CD4-positive, alpha-beta memory T cell (primary cell): ENCODE data around the gene PIEZO1. TPM values are rescaled to one million over a fixed set of nuclear protein-coding genes. Genes with fewer than 3 reads are reported as not detected.

Experiments used
- CTCF ChIA-PET: fragments of 350-600 bp; sonication (Branson Sonifier 250); formaldehyde crosslinking; loops from one replicate; lab custom pipeline; 2021; ENCODE audit warnings: inconsistent platforms; ENCODE audit not compliant: partially characterized antibody; lab: Charles Lee
- POLR2A ChIA-PET: fragments of 350-600 bp; sonication (Branson Sonifier 250); formaldehyde crosslinking; loops from one replicate; lab custom pipeline; 2021; ENCODE audit not compliant: partially characterized antibody; lab: Charles Lee
- DNase-seq, 5 donors: peaks; one replicate each; pipeline versions ENCODE4 v3.0.0 to v3.0.0-alpha.2; 2020 to 2022; ENCODE audit warnings: mixed read lengths in 1 of 5
- H3K27ac ChIP-seq: one replicate; pipeline ENCODE4 v1.7.0; 2013; ENCODE audit warnings: low read depth, low read length
- H3K27me3 ChIP-seq: 2 replicates; pipeline ENCODE4 v1.7.0; 2013; ENCODE audit warnings: mild to moderate bottlenecking, low read length, moderate library complexity; ENCODE audit not compliant: insufficient read depth
- H3K36me3 ChIP-seq: 2 replicates; pipeline ENCODE4 v1.7.0; 2013; ENCODE audit warnings: mild to moderate bottlenecking, low read length, moderate library complexity; ENCODE audit not compliant: insufficient read depth
- H3K4me1 ChIP-seq: 2 replicates; pipeline ENCODE4 v1.7.0; 2013; ENCODE audit warnings: mild to moderate bottlenecking, low read length, moderate library complexity; ENCODE audit not compliant: insufficient read depth
- H3K4me3 ChIP-seq, 2 donors: one replicate each; pipeline ENCODE4 v1.7.0; 2013; ENCODE audit warnings: low read length in 2 of 2, mild to moderate bottlenecking in 1 of 2
- H3K9me3 ChIP-seq, 2 donors: one replicate each; pipeline ENCODE4 v1.7.0; 2013; ENCODE audit warnings: low read length in 2 of 2, control low read depth in 1 of 2; ENCODE audit not compliant: control insufficient read depth in 1 of 2
- H3K27ac Mint-ChIP-seq, 7 donors: one replicate each; pipeline ENCODE4 v1.8.0; 2020 to 2021; ENCODE audit warnings: mixed read lengths in 7 of 7, mild to moderate bottlenecking in 6 of 7, inconsistent platforms in 3 of 7, moderate library complexity in 3 of 7
- H3K27me3 Mint-ChIP-seq, 2 donors: one replicate each; pipeline ENCODE4 v1.8.0; 2020 to 2021; ENCODE audit warnings: mixed read lengths in 2 of 2
- H3K36me3 Mint-ChIP-seq, 2 donors: one replicate each; pipeline ENCODE4 v1.8.0; 2020 to 2021; ENCODE audit warnings: mixed read lengths in 2 of 2, inconsistent platforms in 1 of 2, mild to moderate bottlenecking in 1 of 2
- H3K4me1 Mint-ChIP-seq, 4 donors: one replicate each; pipeline ENCODE4 v1.8.0; 2020 to 2021; ENCODE audit warnings: mixed read lengths in 4 of 4, mild to moderate bottlenecking in 1 of 4
- H3K4me3 Mint-ChIP-seq, 8 donors: one replicate each; pipeline ENCODE4 v1.8.0; 2020 to 2021; ENCODE audit warnings: mixed read lengths in 8 of 8, mild to moderate bottlenecking in 7 of 8, moderate library complexity in 6 of 8, inconsistent platforms in 3 of 8
- H3K9me3 Mint-ChIP-seq, 8 donors: one replicate each; pipeline ENCODE4 v1.8.0; 2020 to 2021; ENCODE audit warnings: mixed read lengths in 8 of 8, mild to moderate bottlenecking in 5 of 8, inconsistent platforms in 3 of 8, moderate library complexity in 1 of 8
- intact Hi-C: fragments of 100-400 bp; cut with micrococcal nuclease; formaldehyde crosslinking; loops from one replicate; pipeline ENCODE4 v1.15.1; 2023
- polyA plus RNA-seq, 2 donors: library from polyadenylated mRNA; unstranded; fragments of 300-500 nt; fragmentation: Illumina TruSeq; gene quantifications; one replicate each; pipeline ENCODE4 v1.2.3, GENCODE V29; 2021
- total RNA-seq, 2 experiments: library from RNA; stranded (reverse); gene quantifications; one replicate each; pipeline ENCODE4 v1.2.3, GENCODE V29; 2021

The PIEZO1 gene
- total and polyA plus RNA-seq, 4 experiments from 2014 or later = 12.0 to 302 (median 171) TPM

GRCh38 chr16:88715312-88716190 lies 69.5 kb downstream of the PIEZO1 start:
- intact Hi-C loops = no loop called here
- Histone ChIP-seq H3K4me1 (no peaks in the 10 kb centered on the region), H3K4me3 (no peak overlapping the region), H3K9me3 (no peaks in the 10 kb centered on the region), H3K36me3 (peaks cover 63% of the 10 kb centered on the region), H3K27me3 (no peaks in the 10 kb centered on the region), H3K27ac (no peak overlapping the region)
- ChIA-PET POLR2A (interaction anchor here (0.7 to 1.5 kb wide), 4 partner anchors 8 to 68 kb away, joined by 3 to 4 read pairs (median 4); no protein-coding TSS in a partner anchor), CTCF (interaction anchor here (1.0 kb wide), 1 partner anchor 22 kb away, joined by 3 read pairs; no protein-coding TSS in a partner anchor)
- no peaks in the 10 kb centered on the region for H3K27me3 Mint-ChIP-seq
- H3K4me1 Mint-ChIP-seq = peaks cover 0 to 12% (median 5%) of the 10 kb centered on the region in 4 donors
- no peak overlapping the region for H3K27ac Mint-ChIP-seq
- no peak for DNase-seq
- H3K36me3 Mint-ChIP-seq = peaks cover 8 to 46% of the 10 kb centered on the region in 2 donors
- no peaks in the 10 kb centered on the region for H3K9me3 Mint-ChIP-seq
- H3K4me3 Mint-ChIP-seq = no peak overlapping the region

GRCh38 chr16:88714420-88715302 lies 70.4 kb downstream of the PIEZO1 start:
- DNase-seq = no peak
- H3K4me1 ChIP-seq = no peaks in the 10 kb centered on the region
- Mint-ChIP-seq H3K27me3 (no peaks in the 10 kb centered on the region), H3K27ac (no peak overlapping the region), H3K4me1 (peaks cover 0 to 12% (median 6%) of the 10 kb centered on the region in 4 donors), H3K4me3 (no peak overlapping the region), H3K9me3 (no peaks in the 10 kb centered on the region), H3K36me3 (peaks cover 5 to 42% of the 10 kb centered on the region in 2 donors)
- no peak overlapping the region for H3K27ac ChIP-seq
- no peaks in the 10 kb centered on the region for H3K27me3 ChIP-seq
- H3K4me3 ChIP-seq = no peak overlapping the region
- peaks cover 57% of the 10 kb centered on the region for H3K36me3 ChIP-seq
- no peaks in the 10 kb centered on the region for H3K9me3 ChIP-seq
- CTCF ChIA-PET = interaction anchor here (0.5 to 1.0 kb wide), 2 partner anchors 23 to 31 kb away, joined by 3 read pairs; no protein-coding TSS in a partner anchor
- POLR2A ChIA-PET = interaction anchor here (0.7 to 1.5 kb wide), 2 partner anchors 67 to 69 kb away, joined by 3 to 4 read pairs; no protein-coding TSS in a partner anchor
- intact Hi-C loops = no loop called here

DNA sequence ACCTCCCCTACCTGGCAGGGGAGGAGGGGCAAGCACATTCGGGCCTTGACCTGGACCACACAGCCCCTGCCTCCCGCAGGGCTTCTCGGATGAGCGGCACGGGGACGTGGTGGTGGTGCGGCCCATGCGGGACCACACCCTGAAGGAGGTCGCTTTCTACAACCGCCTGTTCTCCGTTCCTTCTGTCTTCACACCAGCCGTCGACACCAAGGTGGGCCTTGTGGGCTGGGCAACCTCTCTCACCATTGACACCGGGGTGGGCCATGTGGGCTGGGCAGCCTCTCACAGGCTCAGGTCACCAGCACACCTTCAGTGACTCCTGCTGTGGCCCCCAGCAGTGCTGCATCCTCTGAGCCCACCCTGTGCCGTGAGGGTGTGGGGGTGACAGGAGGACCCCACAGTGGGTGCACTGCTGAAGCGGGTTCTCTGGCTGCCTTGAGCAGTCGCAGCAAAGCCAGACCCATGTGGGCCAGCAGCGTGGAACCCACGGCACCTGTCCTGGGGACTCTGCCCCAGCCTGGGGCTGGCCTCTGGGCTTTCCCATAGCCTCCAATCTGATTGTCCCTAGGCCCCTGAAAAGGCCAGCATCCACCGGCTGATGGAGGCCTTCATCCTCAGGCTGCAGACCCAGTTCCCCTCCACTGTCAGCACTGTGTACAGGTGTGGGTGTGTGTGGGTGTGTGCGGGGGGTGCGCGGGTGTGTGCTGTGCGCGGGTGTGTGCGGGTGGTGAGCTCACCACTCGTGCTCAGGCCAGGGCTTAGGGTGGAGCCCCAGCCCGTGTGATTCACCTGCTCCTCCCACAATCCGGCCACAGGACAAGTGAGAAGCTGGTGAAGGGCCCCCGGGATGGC lies 71.2 kb downstream of the PIEZO1 start:
- ChIA-PET CTCF (interaction anchor here (0.5 kb wide), 1 partner anchor 32 kb away, joined by 3 read pairs; no protein-coding TSS in a partner anchor), POLR2A (interaction anchor here (1.5 kb wide), 1 partner anchor 68 kb away, joined by 4 read pairs; no protein-coding TSS in a partner anchor)
- Histone ChIP-seq H3K27ac (no peak overlapping the region), H3K9me3 (no peaks in the 10 kb centered on the region), H3K4me1 (no peaks in the 10 kb centered on the region), H3K4me3 (no peak overlapping the region), H3K36me3 (peaks cover 48% of the 10 kb centered on the region), H3K27me3 (no peaks in the 10 kb centered on the region)
- Mint-ChIP-seq H3K27me3 (no peaks in the 10 kb centered on the region), H3K4me1 (peaks cover 0 to 12% (median 6%) of the 10 kb centered on the region in 4 donors), H3K4me3 (peak overlapping the region in 1 of 8 donors; percentile 20), H3K36me3 (peaks cover 5 to 35% of the 10 kb centered on the region in 2 donors), H3K27ac (peak overlapping the region in 1 of 7 donors; percentile 48), H3K9me3 (no peaks in the 10 kb centered on the region)
- DNase-seq = no peak
- intact Hi-C loops = no loop called here

- ChIA-PET POLR2A (no interaction called here), CTCF (no interaction called here)
- Mint-ChIP-seq H3K36me3 (peaks cover 5 to 28% of the 10 kb centered on the region in 2 donors), H3K27ac (no peak overlapping the region), H3K27me3 (no peaks in the 10 kb centered on the region), H3K4me3 (no peak overlapping the region), H3K4me1 (peaks cover 0 to 12% (median 5%) of the 10 kb centered on the region in 4 donors), H3K9me3 (no peaks in the 10 kb centered on the region)
- Histone ChIP-seq H3K36me3 (peaks cover 41% of the 10 kb centered on the region), H3K27me3 (no peaks in the 10 kb centered on the region), H3K4me3 (no peak overlapping the region), H3K4me1 (no peaks in the 10 kb centered on the region), H3K9me3 (no peaks in the 10 kb centered on the region), H3K27ac (no peak overlapping the region)
- DNase-seq = no peak
- intact Hi-C loops = no loop called here
These were observed 72.0 kb downstream of the PIEZO1 start for GRCh38 chr16:88713054-88713453.

DNA sequence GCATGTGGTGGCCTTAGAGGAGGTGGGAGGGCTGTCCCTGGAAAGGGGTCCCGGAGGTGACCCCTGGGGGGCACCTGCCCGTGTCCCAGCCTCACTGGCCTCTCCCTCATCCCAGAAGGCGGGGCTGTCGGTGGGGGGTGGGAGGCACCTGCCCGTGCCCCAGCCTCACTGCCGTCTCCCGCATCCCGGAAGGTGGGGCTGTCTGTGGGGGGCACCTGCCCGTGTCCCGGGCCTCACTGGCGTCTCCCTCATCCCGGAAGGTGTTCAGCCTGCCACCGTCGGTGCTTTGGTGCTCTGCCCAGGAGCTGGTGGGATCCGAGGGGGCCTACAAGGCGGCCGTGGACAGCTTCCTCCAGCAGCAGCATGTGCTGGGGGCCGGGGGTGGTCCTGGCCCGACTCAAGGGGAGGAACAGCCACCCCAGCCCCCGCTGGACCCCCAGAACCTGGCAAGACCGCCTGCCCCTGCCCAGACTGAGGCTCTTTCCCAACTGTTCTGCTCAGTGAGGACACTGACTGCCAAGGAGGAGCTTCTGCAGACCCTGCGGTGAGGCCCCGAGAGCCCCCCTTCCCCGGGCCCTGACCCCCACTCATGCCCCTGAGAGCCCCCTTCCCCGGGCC lies 72.5 kb downstream of the PIEZO1 start:
- no peaks in the 10 kb centered on the region for H3K27me3 ChIP-seq
- H3K4me3 Mint-ChIP-seq = no peak overlapping the region
- H3K36me3 Mint-ChIP-seq = peaks cover 5 to 23% of the 10 kb centered on the region in 2 donors
- no peaks in the 10 kb centered on the region for H3K9me3 ChIP-seq
- no peak for DNase-seq
- no peak overlapping the region for H3K4me3 ChIP-seq
- ChIA-PET POLR2A (interaction anchor here (0.6 kb wide), 1 partner anchor 22 kb away, joined by 3 read pairs; no protein-coding TSS in a partner anchor), CTCF (no interaction called here)
- no peak overlapping the region for H3K27ac ChIP-seq
- H3K36me3 ChIP-seq = peaks cover 36% of the 10 kb centered on the region
- peak overlapping the region in 2 of 7 donors; percentile 42 to 48 for H3K27ac Mint-ChIP-seq
- no peaks in the 10 kb centered on the region for H3K9me3 Mint-ChIP-seq
- intact Hi-C loops = no loop called here
- H3K27me3 Mint-ChIP-seq = no peaks in the 10 kb centered on the region
- peaks cover 2% of the 10 kb centered on the region for H3K4me1 ChIP-seq
- peaks cover under 1 to 15% (median 7%) of the 10 kb centered on the region in 4 donors for H3K4me1 Mint-ChIP-seq

- CTCF ChIA-PET = no interaction called here
These were observed 73.2 kb downstream of the PIEZO1 start for GRCh38 chr16:88711750-88712340.

More at GRCh38 chr16:88711750-88712340, 73.2 kb downstream of the PIEZO1 start:
- Mint-ChIP-seq H3K4me1 (peaks cover 7 to 21% (median 13%) of the 10 kb centered on the region in 4 donors), H3K4me3 (no peak overlapping the region), H3K27ac (peak overlapping the region in 6 of 7 donors; percentile 31 to 64 (median 50)), H3K36me3 (peaks cover 0 to 17% of the 10 kb centered on the region in 2 donors), H3K9me3 (no peaks in the 10 kb centered on the region), H3K27me3 (no peaks in the 10 kb centered on the region)
- no peak for DNase-seq
- POLR2A ChIA-PET = interaction anchor here (0.6 kb wide), 1 partner anchor 22 kb away, joined by 3 read pairs; no protein-coding TSS in a partner anchor
- Histone ChIP-seq H3K9me3 (no peaks in the 10 kb centered on the region), H3K4me1 (peaks cover 8% of the 10 kb centered on the region), H3K27me3 (no peaks in the 10 kb centered on the region), H3K36me3 (peaks cover 29% of the 10 kb centered on the region), H3K27ac (no peak overlapping the region), H3K4me3 (no peak overlapping the region)
- intact Hi-C loops = no loop called here
